Stimulated activated naive CD8-positive, alpha-beta T cell treated with anti-CD3 and anti-CD28 coated beads, Interleukin-15, Interleukin-2, amounts not matched to agents 100 ng/mL and 50 ng/mL, for 24 hours (primary cell): ENCODE data around the gene ITGA2B.
A peak's percentile ranks its signal among the peaks of the same experiment; 100 is the strongest.

Experiments
- H3K27ac Mint-ChIP-seq: one replicate; pipeline ENCODE4 v1.8.0; 2021; ENCODE audit warnings: mild to moderate bottlenecking, mixed read lengths
- H3K27me3 Mint-ChIP-seq: one replicate; pipeline ENCODE4 v1.8.0; 2021; ENCODE audit warnings: mixed read lengths
- H3K36me3 Mint-ChIP-seq: one replicate; pipeline ENCODE4 v1.8.0; 2021; ENCODE audit warnings: low read depth, mixed read lengths
- H3K4me1 Mint-ChIP-seq: one replicate; pipeline ENCODE4 v1.8.0; 2021; ENCODE audit warnings: low read depth, mixed read lengths
- H3K4me3 Mint-ChIP-seq: one replicate; pipeline ENCODE4 v1.8.0; 2021; ENCODE audit warnings: mild to moderate bottlenecking, mixed read lengths
- H3K9me3 Mint-ChIP-seq: one replicate; pipeline ENCODE4 v1.8.0; 2021; ENCODE audit warnings: mixed read lengths

The ITGA2B gene

DNA sequence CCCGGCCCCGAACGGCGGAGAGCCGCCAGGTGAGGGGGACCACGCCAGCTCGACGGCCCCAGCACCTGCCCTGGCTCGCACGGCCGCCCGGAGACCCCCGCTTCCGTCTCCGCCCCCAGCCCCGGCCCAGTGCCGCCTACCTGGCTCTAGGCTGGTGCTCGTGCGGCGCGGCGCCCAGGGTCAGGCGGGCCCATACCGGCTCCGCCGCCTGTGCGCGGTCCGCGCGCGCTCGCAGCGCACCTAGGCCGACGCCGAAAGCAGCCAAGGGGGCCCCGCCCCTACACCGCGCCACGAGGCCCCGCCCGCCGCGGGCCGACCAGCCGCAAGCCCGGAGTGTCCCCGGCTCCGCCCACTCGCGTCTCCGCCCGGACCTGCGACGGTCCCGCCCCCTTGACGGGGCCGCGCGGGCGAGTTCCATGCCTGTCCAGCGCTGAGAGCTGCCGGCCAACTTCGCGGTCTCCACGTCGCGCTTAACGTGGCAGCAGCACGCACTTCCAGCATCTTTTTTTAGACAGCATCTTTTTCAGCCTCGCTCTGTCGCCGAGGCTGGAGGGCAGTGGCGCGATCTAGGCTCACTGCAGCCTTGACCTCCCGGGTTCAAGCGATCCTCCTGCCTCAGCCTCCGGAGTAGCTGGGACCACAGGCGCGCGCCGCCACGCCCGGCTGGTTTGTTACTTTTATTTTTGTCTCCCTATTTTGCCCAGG is 64.7 kb downstream of the ITGA2B start, which contains the start of gene SLC25A39:
TSS of gene SLC25A39 (minus strand) at position 253 of the 705 bp plus-strand sequence. CDS start 1,261 bp downstream, outside the sequence.
- peaks cover 9% of the 10 kb centered on the region for H3K36me3 Mint-ChIP-seq
- peak within 1 kb of the TSS; percentile 94 for H3K27ac Mint-ChIP-seq

DNA sequence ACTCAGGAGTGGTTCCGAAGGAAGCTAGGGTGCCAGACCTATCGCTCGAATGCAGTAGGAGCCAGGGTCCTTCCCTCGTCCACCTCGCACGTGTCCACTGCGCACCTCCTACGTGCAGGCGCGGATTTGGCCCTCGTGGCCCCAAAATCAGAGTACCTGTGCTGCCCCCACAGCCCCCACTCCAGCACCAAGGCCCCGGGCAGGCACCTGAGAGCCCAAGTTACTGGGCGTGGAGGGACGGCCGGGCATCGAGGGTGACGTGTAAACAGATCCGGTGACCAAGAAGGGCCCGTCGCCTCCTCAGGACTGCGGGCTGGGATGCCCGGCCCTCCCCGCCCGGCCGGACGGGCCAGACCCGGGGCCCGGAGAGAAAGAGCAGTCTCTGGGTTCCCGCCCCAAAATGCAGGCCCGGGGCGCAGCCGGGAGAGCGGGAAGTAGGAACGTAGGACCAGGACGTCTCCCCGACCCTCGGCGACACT is 65.3 kb downstream of the ITGA2B start:
- H3K36me3 Mint-ChIP-seq, result peaks cover 13% of the 10 kb centered on the region
- H3K4me1 Mint-ChIP-seq, result peaks cover 36% of the 10 kb centered on the region
- no peaks in the 10 kb centered on the region for H3K27me3 Mint-ChIP-seq
- peak overlapping the region; percentile 67 for H3K27ac Mint-ChIP-seq
- peak overlapping the region; percentile 86 for H3K4me3 Mint-ChIP-seq
- H3K9me3 Mint-ChIP-seq, result no peaks in the 10 kb centered on the region

More for the DNA sequence above, 64.7 kb downstream of the ITGA2B start, which contains the start of gene SLC25A39:
- Mint-ChIP-seq H3K4me1 (peaks cover 36% of the 10 kb centered on the region), H3K9me3 (no peaks in the 10 kb centered on the region), H3K4me3 (peak within 1 kb of the TSS; percentile 87), H3K27me3 (no peaks in the 10 kb centered on the region)

DNA sequence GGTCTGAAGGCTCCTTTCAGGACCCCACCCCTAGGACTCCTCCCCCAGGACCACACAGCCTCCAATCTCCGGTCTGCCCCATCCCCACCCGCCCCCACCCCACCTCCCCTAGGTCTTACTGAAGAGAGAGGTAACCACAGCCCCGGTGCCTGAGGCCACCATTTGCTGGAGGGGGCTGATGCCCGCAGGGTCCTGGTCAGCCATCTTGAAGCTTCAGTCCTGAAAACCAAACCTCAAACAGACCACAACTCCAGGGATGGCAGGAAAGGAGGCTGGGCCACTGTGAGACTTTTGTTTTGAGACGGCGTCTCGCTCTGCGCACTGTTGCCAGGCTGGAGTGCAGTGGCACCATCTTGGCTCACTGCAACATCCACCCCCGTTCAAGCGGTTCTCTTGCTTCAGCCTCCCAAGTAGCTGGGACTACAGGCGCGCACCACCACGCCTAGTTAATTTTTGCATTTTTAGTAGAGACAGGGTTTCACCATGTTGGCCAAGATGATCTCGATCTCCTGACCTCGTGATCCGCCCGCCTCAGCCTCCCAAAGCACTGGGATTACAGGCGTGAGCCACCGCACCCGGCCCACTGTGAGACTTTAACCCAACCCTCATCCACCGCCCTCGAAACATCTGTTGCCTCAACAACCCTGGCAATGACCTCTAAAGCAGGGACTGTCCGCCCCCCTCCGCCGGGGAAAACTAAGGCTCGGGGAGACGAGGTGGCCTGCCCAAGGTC is 65.9 kb downstream of the ITGA2B start:
- Mint-ChIP-seq H3K27me3 (no peaks in the 10 kb centered on the region), H3K36me3 (peaks cover 14% of the 10 kb centered on the region), H3K27ac (peak overlapping the region; percentile 67)

DNA sequence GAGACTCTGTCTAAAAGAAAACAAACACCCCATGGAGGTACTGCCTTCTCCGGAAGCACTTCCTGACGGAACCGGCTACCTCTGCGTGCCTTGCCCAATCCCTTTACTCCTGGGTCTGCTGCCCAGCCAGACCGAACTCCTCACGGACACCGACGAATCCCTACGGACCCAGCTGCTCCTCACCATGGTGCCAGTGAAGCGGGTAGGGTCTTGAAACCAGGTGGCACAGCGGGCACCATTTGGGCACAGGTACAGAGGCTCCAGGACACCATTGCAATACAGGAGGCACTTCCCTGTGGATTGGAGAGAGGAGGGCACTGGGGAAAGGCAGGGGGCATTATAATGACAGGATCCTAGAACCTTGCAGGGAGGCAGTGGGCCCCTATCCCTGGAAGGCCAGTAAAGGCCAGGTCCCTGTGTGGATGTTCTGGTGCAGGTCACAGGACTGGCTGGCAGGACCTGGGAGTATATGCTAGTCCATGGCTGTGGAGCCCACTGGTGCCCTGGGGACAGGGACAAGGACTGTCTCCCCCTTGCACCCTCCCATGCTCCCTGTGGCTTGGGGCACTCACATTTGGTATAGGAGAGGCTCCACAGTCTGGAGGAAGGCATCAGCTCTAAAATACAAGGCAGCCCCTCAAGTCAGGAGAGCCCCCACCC is 67.1 kb downstream of the ITGA2B start:
- Mint-ChIP-seq H3K27ac (no peak overlapping the region), H3K9me3 (no peaks in the 10 kb centered on the region), H3K36me3 (peaks cover 14% of the 10 kb centered on the region), H3K4me3 (peak overlapping the region; percentile 57), H3K4me1 (peaks cover 32% of the 10 kb centered on the region), H3K27me3 (peaks cover 3% of the 10 kb centered on the region)

More for the DNA sequence above, 65.9 kb downstream of the ITGA2B start:
- no peaks in the 10 kb centered on the region for H3K9me3 Mint-ChIP-seq
- H3K4me3 Mint-ChIP-seq, result peak overlapping the region; percentile 86
- H3K4me1 Mint-ChIP-seq, result peaks cover 36% of the 10 kb centered on the region
